Astrocyte of the cerebellum (primary cell): ENCODE results near the gene B4GALT5.

Experiments
- DNase-seq: peaks from one replicate; pipeline ENCODE4 v3.0.0-alpha.2; 2011; ENCODE audit warnings: low read depth
- H3K4me3 ChIP-seq: 2 replicates; pipeline ENCODE4 v1.5.1; 2011; ENCODE audit warnings: mild to moderate bottlenecking, low read depth, low read length, moderate library complexity
- in situ Hi-C: cut with HindIII; loops from 2 replicates; pipeline ENCODE4 v1.10.0; 2017; ENCODE audit warnings: low sequenced_read_pairs
- TF ChIP-seq, protein P1 (sequence below): IDR thresholded peaks from 2 replicates; pipeline ENCODE4 v1.5.1; 2012; ENCODE audit warnings: low read length, low read depth, moderate library complexity, mild to moderate bottlenecking; ENCODE audit errors: missing control alignments

B4GALT5 gene

GRCh38 chr20:49601153-49601924 lies 112.3 kb downstream of the B4GALT5 start:
- H3K4me3 ChIP-seq = no peak overlapping the region
- no peak for DNase-seq
- in situ Hi-C loops = loop anchor here (25.0 kb wide), 1 partner anchor 236 kb away; no protein-coding TSS in a partner anchor
- TF ChIP-seq, protein P1, sequence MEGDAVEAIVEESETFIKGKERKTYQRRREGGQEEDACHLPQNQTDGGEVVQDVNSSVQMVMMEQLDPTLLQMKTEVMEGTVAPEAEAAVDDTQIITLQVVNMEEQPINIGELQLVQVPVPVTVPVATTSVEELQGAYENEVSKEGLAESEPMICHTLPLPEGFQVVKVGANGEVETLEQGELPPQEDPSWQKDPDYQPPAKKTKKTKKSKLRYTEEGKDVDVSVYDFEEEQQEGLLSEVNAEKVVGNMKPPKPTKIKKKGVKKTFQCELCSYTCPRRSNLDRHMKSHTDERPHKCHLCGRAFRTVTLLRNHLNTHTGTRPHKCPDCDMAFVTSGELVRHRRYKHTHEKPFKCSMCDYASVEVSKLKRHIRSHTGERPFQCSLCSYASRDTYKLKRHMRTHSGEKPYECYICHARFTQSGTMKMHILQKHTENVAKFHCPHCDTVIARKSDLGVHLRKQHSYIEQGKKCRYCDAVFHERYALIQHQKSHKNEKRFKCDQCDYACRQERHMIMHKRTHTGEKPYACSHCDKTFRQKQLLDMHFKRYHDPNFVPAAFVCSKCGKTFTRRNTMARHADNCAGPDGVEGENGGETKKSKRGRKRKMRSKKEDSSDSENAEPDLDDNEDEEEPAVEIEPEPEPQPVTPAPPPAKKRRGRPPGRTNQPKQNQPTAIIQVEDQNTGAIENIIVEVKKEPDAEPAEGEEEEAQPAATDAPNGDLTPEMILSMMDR = no peak

DNA sequence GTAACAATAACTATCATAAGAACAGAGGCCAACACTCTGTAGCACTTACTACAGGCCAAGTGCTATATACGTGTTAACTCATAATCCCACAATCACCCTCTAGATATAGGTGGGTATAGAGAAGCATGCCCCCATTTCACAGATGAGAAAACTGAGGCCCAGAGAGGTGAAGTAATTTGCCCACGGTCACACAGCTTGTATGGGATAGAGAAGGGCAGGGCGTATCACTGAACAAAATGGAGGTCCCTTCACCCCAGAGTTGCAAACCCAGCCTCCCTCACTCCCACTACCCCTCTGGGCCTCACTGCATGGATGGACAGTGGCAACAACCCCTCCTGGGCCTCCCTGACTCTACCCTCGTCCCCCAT lies 113.9 kb downstream of the B4GALT5 start:
- in situ Hi-C loops = loop anchor here (25.0 kb wide), 1 partner anchor 238 kb away; no protein-coding TSS in a partner anchor
- TF ChIP-seq, protein P1 = no peak
- no peak for DNase-seq
- H3K4me3 ChIP-seq = no peak overlapping the region

DNA sequence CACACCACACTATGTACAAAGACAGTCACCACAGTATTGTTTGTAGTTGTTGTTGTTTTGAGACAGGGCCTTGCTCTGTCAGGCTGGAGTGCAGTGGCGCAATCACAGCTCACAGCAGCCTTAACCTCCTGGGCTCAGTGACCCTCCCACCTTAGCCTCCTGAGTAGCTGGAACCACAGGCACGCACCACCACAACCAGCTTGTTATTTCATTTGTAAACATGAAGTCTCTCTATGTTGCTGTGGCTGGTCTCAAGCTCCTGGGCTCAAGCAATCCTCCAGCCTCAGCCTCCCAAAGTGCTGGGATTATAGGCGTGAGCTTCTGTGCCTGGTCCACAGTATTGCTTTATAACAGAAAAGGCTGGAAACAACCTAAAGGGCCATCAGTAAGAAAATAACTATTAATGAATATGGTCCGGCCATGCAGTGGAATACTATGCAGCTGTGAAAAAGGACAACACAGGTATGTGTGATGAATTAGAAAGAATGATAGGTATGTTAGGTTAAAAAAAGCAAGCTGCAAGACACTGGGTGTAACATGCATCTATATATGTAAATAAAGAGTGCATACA lies 115.8 kb downstream of the B4GALT5 start:
- H3K4me3 ChIP-seq = no peak overlapping the region
- in situ Hi-C loops = no loop called here
- TF ChIP-seq, protein P1 = no peak
- DNase-seq = no peak

- no peak for DNase-seq
- TF ChIP-seq, protein P1 = no peak
- H3K4me3 ChIP-seq = no peak overlapping the region
- in situ Hi-C loops = no loop called here
Measured at GRCh38 chr20:49595811-49596561, 117.7 kb downstream of the B4GALT5 start.

GRCh38 chr20:49595346-49595745 lies 118.3 kb downstream of the B4GALT5 start:
- in situ Hi-C loops = no loop called here
- no peak for DNase-seq
- TF ChIP-seq, protein P1 = no peak
- H3K4me3 ChIP-seq = no peak overlapping the region

DNA sequence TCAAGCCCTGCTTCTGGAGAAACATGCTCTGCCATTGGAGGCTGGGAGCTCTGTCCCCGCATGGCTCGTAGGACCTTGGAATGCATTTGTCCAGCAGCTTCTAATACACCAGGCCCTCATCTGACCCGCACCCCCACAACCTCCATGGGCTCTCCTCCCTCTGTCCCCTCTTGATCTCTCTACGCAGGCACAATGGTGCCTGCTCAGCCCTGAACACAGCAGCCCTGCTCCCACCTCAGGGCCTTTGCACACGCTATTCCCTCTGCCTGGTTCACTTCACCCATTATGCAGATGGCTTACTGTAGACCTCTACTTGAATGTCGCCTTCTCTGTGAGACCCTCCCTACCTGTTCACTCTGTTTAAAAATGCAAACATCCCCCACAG lies 118.8 kb downstream of the B4GALT5 start:
- TF ChIP-seq, protein P1 = no peak
- in situ Hi-C loops = no loop called here
- no peak for DNase-seq
- H3K4me3 ChIP-seq = no peak overlapping the region
